HUES6 (cell line): ENCODE data around the gene PCDHB3.
"Not testable (repeated sequence)": the region's sequence is repeated elsewhere in the genome, so short reads cannot be mapped to it uniquely, and the experiment has no call there.

Experiments used
- H3K27ac ChIP-seq: 2 replicates; pipeline ENCODE4 v1.7.0; 2013; ENCODE audit warnings: low read depth, mild to moderate bottlenecking, low read length, inconsistent platforms
- H3K27me3 ChIP-seq: 2 replicates; pipeline ENCODE4 v1.6.1; 2013; ENCODE audit warnings: low read length; ENCODE audit not compliant: control insufficient read depth, insufficient read depth
- H3K36me3 ChIP-seq: 2 replicates; pipeline ENCODE4 v1.6.1; 2013; ENCODE audit warnings: low read length; ENCODE audit not compliant: control insufficient read depth, insufficient read depth
- H3K4me1 ChIP-seq: 2 replicates; pipeline ENCODE4 v1.6.1; 2013; ENCODE audit warnings: low read length; ENCODE audit not compliant: control insufficient read depth, insufficient read depth
- H3K4me3 ChIP-seq: 2 replicates; pipeline ENCODE4 v1.5.1; 2013; ENCODE audit warnings: low read depth, low read length
- H3K9ac ChIP-seq: one replicate; pipeline ENCODE4 v1.6.1; 2013; ENCODE audit warnings: mild to moderate bottlenecking, low read length
- H3K9me3 ChIP-seq: 2 replicates; pipeline ENCODE4 v1.6.1; 2013; ENCODE audit warnings: low read depth, low read length; ENCODE audit not compliant: control insufficient read depth, insufficient read depth

The PCDHB3 gene

GRCh38 chr5:141137346-141137745 is 37.1 kb downstream of the PCDHB3 start:
- H3K36me3 ChIP-seq, H3K9ac ChIP-seq, H3K27me3 ChIP-seq, H3K27ac ChIP-seq, H3K4me1 ChIP-seq, H3K4me3 ChIP-seq: not testable (repeated sequence)
- peaks cover 18% of the 10 kb centered on the region for H3K9me3 ChIP-seq

- Histone ChIP-seq H3K27me3 (no peaks in the 10 kb centered on the region), H3K36me3 (no peaks in the 10 kb centered on the region), H3K27ac (no peak within 1 kb of the TSS), H3K9me3 (peaks cover 9% of the 10 kb centered on the region; the same call in 1 of the 2 replicates), H3K9ac (no peak within 1 kb of the TSS), H3K4me3 (no peak within 1 kb of the TSS), H3K4me1 (no peaks in the 10 kb centered on the region)
Measured at GRCh38 chr5:141149812-141150211, 49.5 kb downstream of the PCDHB3 start, which contains the start of gene PCDHB6. Gene PCDHB6, plus strand, starts transcription at chr5:141150057. Its CDS starts 201 bp downstream, at chr5:141150258.

- Histone ChIP-seq H3K9me3 (peaks cover 9% of the 10 kb centered on the region; the same call in 1 of the 2 replicates), H3K27me3 (no peaks in the 10 kb centered on the region), H3K27ac (no peak overlapping the region), H3K9ac (no peak overlapping the region), H3K4me1 (no peaks in the 10 kb centered on the region), H3K4me3 (no peak overlapping the region), H3K36me3 (no peaks in the 10 kb centered on the region)
Measured at GRCh38 chr5:141150224-141150992, 50.1 kb downstream of the PCDHB3 start.

DNA sequence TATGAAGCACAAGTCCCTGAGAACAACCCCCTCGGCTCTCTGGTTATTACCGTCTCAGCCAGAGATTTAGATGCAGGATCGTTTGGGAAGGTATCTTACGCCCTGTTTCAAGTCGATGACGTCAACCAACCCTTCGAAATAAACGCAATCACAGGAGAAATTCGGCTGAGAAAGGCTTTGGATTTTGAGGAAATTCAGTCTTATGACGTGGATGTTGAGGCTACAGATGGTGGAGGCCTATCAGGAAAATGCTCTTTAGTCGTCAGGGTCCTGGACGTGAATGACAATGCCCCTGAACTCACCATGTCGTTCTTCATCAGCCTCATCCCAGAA is 50.7 kb downstream of the PCDHB3 start:
- Histone ChIP-seq H3K36me3 (no peaks in the 10 kb centered on the region), H3K4me3 (no peak overlapping the region), H3K27ac (no peak overlapping the region), H3K9ac (no peak overlapping the region), H3K4me1 (no peaks in the 10 kb centered on the region), H3K27me3 (no peaks in the 10 kb centered on the region), H3K9me3 (peaks cover 9% of the 10 kb centered on the region; the same call in 1 of the 2 replicates)

GRCh38 chr5:141151632-141152031 is 51.4 kb downstream of the PCDHB3 start:
- not testable (repeated sequence) for H3K9ac ChIP-seq, H3K36me3 ChIP-seq, H3K9me3 ChIP-seq, H3K4me1 ChIP-seq, H3K27ac ChIP-seq, H3K27me3 ChIP-seq, H3K4me3 ChIP-seq

GRCh38 chr5:141152096-141152495 is 51.8 kb downstream of the PCDHB3 start:
- not testable (repeated sequence) for H3K36me3 ChIP-seq, H3K27me3 ChIP-seq, H3K9me3 ChIP-seq, H3K4me3 ChIP-seq, H3K4me1 ChIP-seq, H3K9ac ChIP-seq, H3K27ac ChIP-seq
